ENCODE measurements around the gene ELK3.
A peak's percentile ranks its signal among the peaks of the same experiment; 100 is the strongest.
"Not testable (repeated sequence)": the region's sequence is repeated elsewhere in the genome, so short reads cannot be mapped to it uniquely, and the experiment has no call there.

The ELK3 gene

GRCh38 chr12:96311191-96311590 is 117.0 kb downstream of the ELK3 start:
- peaks cover 43% of the 10 kb centered on the region for H3K36me3 ChIP-seq (ENCODE audit: low read length)
- TF ChIP-seq EZH2phosphoT487 (conservative IDR thresholded peaks at IDR 0.05; ENCODE audit: low read length) = no peak
- TF ChIP-seq CTCF (IDR thresholded peaks at IDR 0.05; ENCODE audit: insufficient read depth, low read length, poor library complexity, severe bottlenecking) = no peak
- no peak overlapping the region for H2AFZ ChIP-seq (ENCODE audit: low read depth, low read length, severe bottlenecking)
- H3K79me2 ChIP-seq (ENCODE audit: insufficient read depth, low read length) = peaks cover 53% of the 10 kb centered on the region
- H3K9ac ChIP-seq (ENCODE audit: low read length) = no peak overlapping the region
- H3K4me3 ChIP-seq (ENCODE audit: insufficient read depth, low read length, poor library complexity, severe bottlenecking) = no peak overlapping the region
- H3K4me2 ChIP-seq (ENCODE audit: low read depth, low read length, poor library complexity, severe bottlenecking) = no peak overlapping the region
- no peaks in the 10 kb centered on the region for H3K9me2 ChIP-seq (replicated peaks; ENCODE audit: insufficient read depth, low read length)
- H3K27ac ChIP-seq (ENCODE audit: low read depth, low read length) = no peak overlapping the region
- H3K27me3 ChIP-seq (ENCODE audit: low read length) = no peaks in the 10 kb centered on the region
- H4K20me1 ChIP-seq (ENCODE audit: low read depth, low read length) = no peaks in the 10 kb centered on the region
- H3K9me3 ChIP-seq (ENCODE audit: insufficient read depth, low read length) = no peaks in the 10 kb centered on the region
- peaks cover 12% of the 10 kb centered on the region for H3F3A ChIP-seq (ENCODE audit: insufficient read depth)

GRCh38 chr12:96313606-96314005 is 119.4 kb downstream of the ELK3 start:
- no peaks in the 10 kb centered on the region for H3K9me3 ChIP-seq (ENCODE audit: insufficient read depth, low read length)
- TF ChIP-seq EZH2phosphoT487 (conservative IDR thresholded peaks at IDR 0.05; ENCODE audit: low read length) = no peak
- TF ChIP-seq CTCF (IDR thresholded peaks at IDR 0.05; ENCODE audit: insufficient read depth, low read length, poor library complexity, severe bottlenecking) = no peak
- no peak overlapping the region for H3K4me3 ChIP-seq (ENCODE audit: insufficient read depth, low read length, poor library complexity, severe bottlenecking)
- no peaks in the 10 kb centered on the region for H4K20me1 ChIP-seq (ENCODE audit: low read depth, low read length)
- H3K79me2 ChIP-seq (ENCODE audit: insufficient read depth, low read length) = peaks cover 38% of the 10 kb centered on the region
- peaks cover 39% of the 10 kb centered on the region for H3K36me3 ChIP-seq (ENCODE audit: low read length)
- peaks cover 12% of the 10 kb centered on the region for H3F3A ChIP-seq (ENCODE audit: insufficient read depth)
- no peak overlapping the region for H2AFZ ChIP-seq (ENCODE audit: low read depth, low read length, severe bottlenecking)
- H3K9ac ChIP-seq (ENCODE audit: low read length) = no peak overlapping the region
- peak overlapping the region; percentile 42; the same call in 1 of the 2 replicates for H3K27ac ChIP-seq (ENCODE audit: low read depth, low read length)
- H3K27me3 ChIP-seq (ENCODE audit: low read length) = no peaks in the 10 kb centered on the region
- no peaks in the 10 kb centered on the region for H3K9me2 ChIP-seq (replicated peaks; ENCODE audit: insufficient read depth, low read length)
- no peak overlapping the region for H3K4me2 ChIP-seq (ENCODE audit: low read depth, low read length, poor library complexity, severe bottlenecking)

DNA sequence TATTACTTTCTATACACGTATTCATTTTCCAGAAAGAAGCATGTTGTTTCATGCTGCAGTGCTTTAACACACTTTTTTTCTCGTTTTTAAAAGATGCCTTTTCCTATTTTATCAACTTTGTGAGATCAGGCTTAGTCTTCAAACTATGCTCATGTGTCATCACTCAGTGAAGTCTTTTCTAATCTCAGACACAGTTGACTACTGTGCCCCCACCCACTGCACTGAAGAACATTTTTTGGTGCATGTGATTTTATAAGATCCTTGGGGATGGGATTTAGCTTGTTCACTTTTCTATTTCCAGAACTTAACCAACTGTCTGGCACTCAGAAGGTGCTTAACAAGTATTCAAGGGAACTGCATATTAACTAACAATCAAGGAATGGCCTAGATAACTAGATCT is 120.5 kb downstream of the ELK3 start:
- peak overlapping the region; percentile 87 for H3K4me2 ChIP-seq (ENCODE audit: low read depth, low read length, poor library complexity, severe bottlenecking)
- TF ChIP-seq CTCF (IDR thresholded peaks at IDR 0.05; ENCODE audit: insufficient read depth, low read length, poor library complexity, severe bottlenecking) = no peak
- no peak for TF ChIP-seq EZH2phosphoT487 (conservative IDR thresholded peaks at IDR 0.05; ENCODE audit: low read length)
- H3K9me3 ChIP-seq (ENCODE audit: insufficient read depth, low read length) = no peaks in the 10 kb centered on the region
- H2AFZ ChIP-seq (ENCODE audit: low read depth, low read length, severe bottlenecking) = no peak overlapping the region
- H3K27me3 ChIP-seq (ENCODE audit: low read length) = no peaks in the 10 kb centered on the region
- peaks cover 8% of the 10 kb centered on the region for H3F3A ChIP-seq (ENCODE audit: insufficient read depth)
- no peaks in the 10 kb centered on the region for H4K20me1 ChIP-seq (ENCODE audit: low read depth, low read length)
- H3K9me2 ChIP-seq (replicated peaks; ENCODE audit: insufficient read depth, low read length) = no peaks in the 10 kb centered on the region
- H3K79me2 ChIP-seq (ENCODE audit: insufficient read depth, low read length) = peaks cover 31% of the 10 kb centered on the region
- no peak overlapping the region for H3K9ac ChIP-seq (ENCODE audit: low read length)
- peaks cover 33% of the 10 kb centered on the region for H3K36me3 ChIP-seq (ENCODE audit: low read length)
- H3K4me3 ChIP-seq (ENCODE audit: insufficient read depth, low read length, poor library complexity, severe bottlenecking) = no peak overlapping the region
- H3K27ac ChIP-seq (ENCODE audit: low read depth, low read length) = peak overlapping the region; percentile 90

GRCh38 chr12:96315741-96316481 is 121.7 kb downstream of the ELK3 start:
- H2AFZ ChIP-seq (ENCODE audit: low read depth, low read length, severe bottlenecking); H4K20me1 ChIP-seq (ENCODE audit: low read depth, low read length); H3F3A ChIP-seq (ENCODE audit: insufficient read depth); H3K9me3 ChIP-seq (ENCODE audit: insufficient read depth, low read length); H3K9me2 ChIP-seq (replicated peaks; ENCODE audit: insufficient read depth, low read length); H3K27me3 ChIP-seq (ENCODE audit: low read length): not testable (repeated sequence)
- Histone ChIP-seq H3K36me3 (ENCODE audit: low read length) (peaks cover 22% of the 10 kb centered on the region; the same call in 1 of the 2 replicates), H3K9ac (ENCODE audit: low read length) (peak overlapping the region; percentile 41), H3K4me3 (ENCODE audit: insufficient read depth, low read length, poor library complexity, severe bottlenecking) (peak overlapping the region; percentile 45), H3K79me2 (ENCODE audit: insufficient read depth, low read length) (peaks cover 29% of the 10 kb centered on the region), H3K27ac (ENCODE audit: low read depth, low read length) (peak overlapping the region; percentile 90), H3K4me2 (ENCODE audit: low read depth, low read length, poor library complexity, severe bottlenecking) (peak overlapping the region; percentile 87)

- H3K4me3 ChIP-seq (ENCODE audit: insufficient read depth, low read length, poor library complexity, severe bottlenecking); H3K4me2 ChIP-seq (ENCODE audit: low read depth, low read length, poor library complexity, severe bottlenecking); H4K20me1 ChIP-seq (ENCODE audit: low read depth, low read length); H3K9me3 ChIP-seq (ENCODE audit: insufficient read depth, low read length); H3F3A ChIP-seq (ENCODE audit: insufficient read depth); H3K27ac ChIP-seq (ENCODE audit: low read depth, low read length); H3K9ac ChIP-seq (ENCODE audit: low read length); H3K9me2 ChIP-seq (replicated peaks; ENCODE audit: insufficient read depth, low read length); H2AFZ ChIP-seq (ENCODE audit: low read depth, low read length, severe bottlenecking); H3K27me3 ChIP-seq (ENCODE audit: low read length): not testable (repeated sequence)
- Histone ChIP-seq H3K36me3 (ENCODE audit: low read length) (peaks cover 22% of the 10 kb centered on the region), H3K79me2 (ENCODE audit: insufficient read depth, low read length) (peaks cover 34% of the 10 kb centered on the region)
These were observed 123.6 kb downstream of the ELK3 start for GRCh38 chr12:96317801-96318200.
